ENCODE measurements around the gene FGFRL1.
"Not testable (repeated sequence)": the region's sequence is repeated elsewhere in the genome, so short reads cannot be mapped to it uniquely, and the experiment has no call there.

The FGFRL1 gene

DNA sequence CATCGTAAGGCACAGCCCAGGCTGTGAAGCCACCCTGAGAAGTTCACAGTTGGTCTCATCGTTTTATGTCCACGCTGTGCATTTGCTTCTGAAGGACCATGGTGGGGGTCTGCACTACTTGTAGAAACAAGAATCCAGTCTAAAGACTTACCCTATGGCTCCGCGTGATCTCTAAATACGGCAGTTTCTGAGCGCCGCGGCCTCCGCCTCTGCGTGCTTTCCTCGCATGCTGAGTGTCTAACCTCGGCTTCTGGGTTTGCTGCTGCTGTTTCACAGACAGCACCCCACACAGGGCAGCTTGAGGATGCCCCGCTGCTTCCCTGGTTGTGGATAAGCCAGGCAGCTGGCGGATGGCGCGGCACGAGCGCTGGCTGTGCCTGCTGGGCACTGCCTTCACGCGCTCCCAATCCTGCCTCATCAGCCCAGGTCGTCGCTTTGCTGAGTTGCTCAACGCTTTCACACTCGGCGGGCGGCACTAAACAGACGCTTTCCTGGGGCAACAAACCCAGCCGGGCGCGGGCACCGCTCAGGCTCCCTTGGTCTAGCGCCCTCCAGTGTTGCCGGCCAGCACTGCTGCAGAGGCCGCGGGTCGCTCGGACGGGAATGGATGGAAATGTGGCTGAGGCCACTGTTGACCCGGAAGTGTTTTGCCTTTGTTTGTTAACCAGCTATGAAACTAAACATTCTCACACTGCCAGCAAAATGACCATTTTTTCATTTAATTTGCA lies 39.2 kb downstream of the FGFRL1 start:
- no peak for DNase-seq

DNA sequence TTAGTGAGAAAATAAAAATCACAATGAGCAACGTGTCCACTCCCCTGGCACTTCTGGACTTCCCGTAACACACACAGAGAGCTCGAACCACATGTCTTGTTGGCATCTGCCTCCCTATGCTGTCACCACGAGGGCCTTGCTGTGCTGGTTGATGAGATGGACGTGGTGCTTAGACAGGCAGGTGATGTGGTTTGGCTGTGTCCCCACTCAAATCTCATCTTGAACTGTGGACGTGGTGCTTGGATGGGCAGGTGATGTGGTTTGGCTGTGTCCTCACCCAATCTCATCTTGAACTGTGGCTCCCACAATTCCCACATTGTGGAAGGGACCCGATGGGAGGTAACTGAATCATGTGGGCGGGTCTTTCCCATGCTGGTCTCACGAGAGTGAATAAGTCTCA lies 40.0 kb downstream of the FGFRL1 start:
- DNase-seq: no peak

DNA sequence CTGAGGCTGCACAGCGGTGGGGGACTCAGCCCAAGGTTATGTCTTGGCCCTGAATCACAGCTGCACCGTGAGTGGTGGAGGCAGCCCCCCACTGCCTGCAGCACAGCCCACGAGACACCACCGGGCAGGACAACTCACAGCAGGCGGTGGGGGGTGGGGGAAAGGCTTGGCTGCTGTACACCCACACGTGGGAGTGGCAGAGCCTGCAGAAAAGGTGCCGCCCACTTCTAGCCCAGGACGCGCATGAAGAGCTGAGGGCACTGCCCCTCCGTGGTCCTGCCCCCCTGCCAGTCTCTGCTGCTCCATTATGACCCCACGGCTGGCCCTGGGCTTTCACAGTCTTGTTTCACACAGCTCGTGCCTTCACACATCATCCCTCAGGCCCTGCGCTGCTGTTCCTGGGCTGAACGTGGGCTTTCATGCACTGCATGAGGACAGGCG lies 40.8 kb downstream of the FGFRL1 start:
- DNase-seq: no peak

DNA sequence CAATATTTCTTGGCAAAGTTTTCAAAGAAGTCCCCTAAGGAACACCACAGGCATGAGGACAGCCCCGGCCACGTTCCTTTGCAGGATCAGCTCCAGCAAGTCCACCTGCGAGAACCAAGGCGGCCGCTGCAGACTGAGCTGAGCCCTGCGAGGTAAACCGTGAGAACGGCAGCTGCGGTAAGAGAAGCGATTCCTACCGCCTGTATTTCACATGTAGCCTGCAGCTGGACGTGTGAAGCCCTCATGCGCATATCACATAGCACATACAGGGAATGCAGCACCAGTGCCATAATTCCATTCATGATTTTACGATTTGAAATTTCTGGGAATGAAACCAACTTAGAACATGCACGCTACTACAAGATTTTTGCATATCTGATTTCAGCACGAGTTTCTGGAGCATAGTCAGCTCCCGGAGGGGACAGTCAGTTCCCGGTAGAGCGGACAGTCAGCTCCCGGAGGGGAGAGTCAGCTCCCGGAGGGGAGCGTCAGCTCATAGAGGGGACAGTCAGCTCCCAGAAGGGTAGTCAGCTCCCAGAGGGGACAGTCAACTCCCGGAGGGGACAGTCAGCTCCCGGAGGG lies 41.7 kb downstream of the FGFRL1 start:
- DNase-seq: no peak

DNA sequence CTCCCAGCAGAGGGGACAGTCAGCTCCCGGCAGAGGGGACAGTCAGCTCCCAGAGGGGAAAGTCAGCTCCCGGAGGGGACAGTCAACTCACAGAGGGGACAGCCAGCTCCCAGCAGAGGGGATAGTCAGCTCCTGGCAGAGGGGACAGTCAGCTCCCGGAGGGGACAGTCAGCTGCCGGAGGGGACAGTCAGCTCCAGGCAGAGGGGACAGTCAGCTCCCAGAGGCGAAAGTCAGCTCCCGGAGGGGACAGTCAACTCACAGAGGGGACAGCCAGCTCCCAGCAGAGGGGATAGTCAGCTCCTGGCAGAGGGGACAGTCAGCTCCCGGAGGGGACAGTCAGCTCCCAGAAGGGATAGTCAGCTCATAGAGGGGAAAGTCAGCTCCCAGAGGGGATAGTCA lies 42.5 kb downstream of the FGFRL1 start:
- DNase-seq: not testable (repeated sequence)

- not testable (repeated sequence) for DNase-seq
Measured at GRCh38 chr4:1054696-1055242, 43.3 kb downstream of the FGFRL1 start.

DNA sequence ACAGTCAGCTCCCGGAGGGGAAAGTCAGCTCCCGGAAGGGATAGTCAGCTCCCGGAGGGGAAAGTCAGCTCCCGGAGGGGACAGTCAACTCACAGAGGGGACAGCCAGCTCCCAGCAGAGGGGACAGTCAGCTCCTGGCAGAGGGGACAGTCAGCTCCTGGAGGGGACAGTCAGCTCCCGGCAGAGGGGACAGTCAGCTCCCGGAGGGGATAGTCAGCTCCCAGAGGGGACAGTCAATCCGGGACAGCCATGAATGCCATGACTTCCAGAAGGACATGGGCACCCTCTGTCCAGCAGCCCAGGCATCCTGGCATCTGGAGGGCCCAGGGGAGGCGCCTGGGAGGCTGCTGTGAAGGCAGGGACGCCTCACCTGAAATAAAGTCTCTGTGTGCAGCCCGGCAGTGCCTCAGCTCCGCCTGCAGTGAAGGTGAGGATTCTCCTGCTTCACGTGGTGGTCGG lies 43.8 kb downstream of the FGFRL1 start:
- DNase-seq: not testable (repeated sequence)

DNA sequence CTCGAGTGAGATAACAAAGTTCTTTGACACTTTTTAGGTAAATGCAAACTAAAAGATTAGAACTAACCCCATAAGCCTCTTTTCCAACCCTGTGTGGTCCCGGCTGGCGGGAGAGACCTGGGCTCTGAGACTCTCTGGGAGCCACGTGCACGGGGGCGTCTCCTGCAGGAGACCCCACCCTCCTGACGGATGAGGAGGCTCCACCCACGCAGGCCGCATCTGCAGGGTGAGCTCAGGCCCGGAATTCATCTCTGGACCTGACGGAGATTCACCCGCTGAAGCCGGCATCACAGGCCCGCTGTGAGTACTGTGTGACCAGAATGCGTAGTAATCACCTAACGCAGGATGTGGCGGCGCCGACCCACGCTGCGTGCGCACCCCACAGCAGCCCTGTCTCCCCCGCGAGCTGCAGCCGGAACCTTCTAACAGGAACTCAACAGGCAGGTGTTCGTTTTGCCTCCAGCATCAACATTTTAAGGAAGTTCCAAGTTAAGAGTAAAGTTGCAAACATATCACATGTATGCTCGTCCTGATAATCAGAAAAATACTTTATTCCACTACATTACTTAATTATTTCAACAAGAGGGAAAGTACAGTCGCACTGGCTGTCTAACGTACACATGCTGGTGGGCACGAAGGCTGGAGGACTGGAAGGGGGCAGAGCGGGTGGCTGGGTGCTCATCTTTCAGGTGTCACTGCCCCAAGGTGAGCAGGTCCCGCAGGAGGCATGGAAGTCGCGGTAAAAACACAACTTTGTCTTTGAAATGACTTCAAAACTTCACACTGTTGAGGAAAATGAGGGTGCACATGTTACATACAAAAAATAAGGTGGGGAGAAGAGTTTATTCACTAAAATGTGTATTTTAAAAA lies 44.5 kb downstream of the FGFRL1 start:
- no peak for DNase-seq

GRCh38 chr4:1056671-1057402 lies 45.4 kb downstream of the FGFRL1 start:
- DNase-seq: no peak

- DNase-seq: no peak
Measured at GRCh38 chr4:1057403-1057745, 45.9 kb downstream of the FGFRL1 start.

- no peak for DNase-seq
Measured at GRCh38 chr4:1058198-1058996, 47.0 kb downstream of the FGFRL1 start.

DNA sequence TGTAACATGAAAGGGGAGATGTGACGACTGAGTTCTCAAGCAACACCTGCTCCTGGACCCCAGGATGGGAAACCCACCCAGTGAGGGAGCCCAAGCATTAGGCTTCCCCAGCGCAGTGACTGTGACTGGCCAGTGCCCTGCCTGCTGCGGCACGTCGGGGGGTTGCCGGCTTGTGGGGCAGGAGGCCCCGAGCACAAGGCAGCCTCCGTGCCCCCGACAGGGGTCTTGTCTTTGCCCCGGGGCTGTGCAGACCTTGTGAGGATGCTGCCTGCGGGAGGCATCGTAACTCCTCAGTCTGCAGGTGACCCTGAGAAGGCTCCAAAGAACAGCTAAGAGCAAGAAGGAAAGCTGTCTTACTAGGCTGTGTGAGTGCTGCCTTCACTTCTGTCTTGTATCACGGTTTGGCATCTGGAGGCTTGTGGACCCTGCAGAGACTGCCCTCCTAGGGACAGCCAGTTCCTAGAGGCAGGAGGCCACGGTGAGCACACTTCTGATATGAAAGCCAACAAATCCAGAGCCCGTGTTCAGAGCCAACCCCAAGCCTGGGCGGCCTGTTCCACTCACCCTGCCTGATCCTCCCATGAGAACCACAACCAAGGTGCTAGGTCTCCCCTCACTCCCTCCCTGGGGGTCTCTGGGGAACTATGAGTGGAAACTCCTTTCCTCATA lies 47.7 kb downstream of the FGFRL1 start:
- no peak for DNase-seq

- no peak for DNase-seq
Measured at GRCh38 chr4:1060121-1060520, 48.7 kb downstream of the FGFRL1 start.

- no peak for DNase-seq
Measured at GRCh38 chr4:1060621-1061020, 49.2 kb downstream of the FGFRL1 start.

DNA sequence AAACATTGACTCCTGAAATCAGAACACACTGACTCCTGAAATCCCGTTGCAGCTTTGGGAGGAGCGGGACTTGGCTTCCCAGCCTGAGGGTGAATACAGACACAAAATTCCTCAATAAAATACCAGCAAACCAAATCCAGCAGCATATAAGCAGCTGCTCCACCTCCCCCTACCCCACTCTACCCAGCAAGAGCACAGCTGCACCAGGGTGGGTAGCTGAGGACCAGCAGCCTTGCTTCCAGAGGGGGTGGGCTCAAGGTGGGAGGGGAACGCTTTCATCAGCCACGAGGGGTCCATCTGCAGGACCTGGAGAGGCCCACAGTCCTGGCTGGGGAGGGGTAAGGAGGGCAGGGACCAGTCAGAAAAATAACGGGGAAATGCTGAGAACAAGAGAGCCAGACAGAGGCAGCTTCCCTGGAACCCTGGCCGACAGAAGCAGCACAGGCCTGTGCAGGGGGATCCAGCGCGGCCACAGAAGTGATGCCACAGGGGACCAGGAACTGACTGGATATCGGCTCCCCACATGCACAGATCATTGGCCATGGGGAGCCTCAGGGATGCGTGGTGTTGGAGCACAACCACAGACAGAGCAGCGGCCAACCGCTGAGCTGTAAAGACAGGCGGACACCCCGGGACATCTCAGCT lies 49.8 kb downstream of the FGFRL1 start:
- no peak for DNase-seq

- no peak for DNase-seq
Measured at GRCh38 chr4:1061760-1062159, 50.3 kb downstream of the FGFRL1 start.

DNA sequence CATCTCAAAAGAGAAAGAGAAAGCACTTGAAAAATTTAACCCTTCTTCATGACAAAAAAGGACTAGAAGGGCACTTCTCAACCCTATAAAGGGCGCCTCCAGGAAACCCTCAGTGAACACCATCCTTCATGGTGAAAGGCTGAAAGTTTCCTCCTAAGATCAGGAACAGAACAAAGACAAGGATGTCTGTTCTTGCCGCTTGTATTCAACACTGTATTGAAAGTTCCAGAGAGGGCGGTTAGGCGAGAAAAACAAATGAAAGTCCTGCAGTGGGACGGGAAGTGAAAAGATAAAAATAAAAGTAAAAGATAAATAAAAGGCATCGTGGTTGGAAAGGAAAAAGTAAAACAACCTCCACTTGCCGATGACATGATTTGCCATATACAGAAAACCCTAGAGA lies 51.0 kb downstream of the FGFRL1 start:
- DNase-seq: no peak

- no peak for DNase-seq
Measured at GRCh38 chr4:1065732-1066131, 54.3 kb downstream of the FGFRL1 start.

DNA sequence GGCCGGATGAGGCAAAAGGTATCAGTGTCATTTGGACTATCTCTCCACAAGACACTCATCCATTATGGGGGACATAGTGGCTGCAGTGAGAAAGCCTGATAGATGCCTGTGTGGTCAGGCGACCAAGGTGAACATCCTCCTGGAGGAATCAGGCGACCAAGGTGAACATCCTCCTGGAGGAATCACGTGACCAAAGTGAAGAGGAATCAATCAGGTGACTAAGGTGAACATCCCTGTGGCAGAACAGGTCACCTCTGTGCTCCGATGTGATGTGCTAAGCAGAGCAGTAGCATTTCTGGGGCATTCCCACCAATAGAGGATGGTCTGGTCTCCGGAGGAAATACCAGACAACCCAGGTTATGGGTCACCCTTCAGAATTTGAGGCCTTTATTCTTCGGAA lies 58.0 kb downstream of the FGFRL1 start:
- DNase-seq: no peak

GRCh38 chr4:1072830-1073446 lies 61.5 kb downstream of the FGFRL1 start:
- no peak for DNase-seq
